ENCODE data around the gene IL1RAP.

- no peak for TF ChIP-seq CTCF (IDR thresholded peaks at IDR 0.05; ENCODE audit: low read depth, low read length)
- TF ChIP-seq POLR2A (IDR thresholded peaks at IDR 0.05; ENCODE audit: extremely low read depth, insufficient read length): no peak
- TF ChIP-seq MYC (IDR thresholded peaks at IDR 0.05; ENCODE audit: low read depth, low read length): no peak
These were observed 75.4 kb downstream of the IL1RAP start for GRCh38 chr3:190589326-190589725.
